Mesenchymal stem cell (in vitro differentiated cells and primary cell): ENCODE data around the gene LGR5.

ENCODE experiments used
- DNase-seq: peaks from one replicate; pipeline ENCODE4 v3.0.0-alpha.2; 2013
- H2AFZ ChIP-seq: one replicate; pipeline ENCODE4 v1.6.1; 2013; ENCODE audit warnings: low read depth, mild to moderate bottlenecking, control low read depth, inconsistent platforms, low read length, moderate library complexity
- H2AK5ac ChIP-seq: 2 replicates; pipeline ENCODE4 v1.6.1; 2013; ENCODE audit warnings: low read length, moderate library complexity, mild to moderate bottlenecking, inconsistent platforms; ENCODE audit not compliant: severe bottlenecking
- H2BK120ac ChIP-seq: one replicate; pipeline ENCODE4 v1.6.1; 2013; ENCODE audit warnings: low read depth, mild to moderate bottlenecking, inconsistent platforms, low read length, moderate library complexity
- H2BK12ac ChIP-seq, 2 experiments: one replicate each; pipeline ENCODE4 v1.6.1; 2013; ENCODE audit warnings: inconsistent platforms in 2 of 2, low read length in 2 of 2, mild to moderate bottlenecking in 2 of 2, moderate library complexity in 2 of 2, control low read depth in 1 of 2
- H2BK15ac ChIP-seq: one replicate; pipeline ENCODE4 v1.6.1; 2013; ENCODE audit warnings: mild to moderate bottlenecking, low read depth, inconsistent platforms; ENCODE audit not compliant: poor library complexity, severe bottlenecking
- H2BK5ac ChIP-seq: 2 replicates; pipeline ENCODE4 v1.6.1; 2013; ENCODE audit warnings: low read depth, mild to moderate bottlenecking, low read length, control low read depth, inconsistent platforms; ENCODE audit not compliant: poor library complexity, severe bottlenecking
- H3K14ac ChIP-seq, 2 experiments: one replicate each; pipeline ENCODE4 v1.6.1; 2013; ENCODE audit warnings: inconsistent platforms in 2 of 2, low read length in 2 of 2, control low read depth in 1 of 2, mild to moderate bottlenecking in 1 of 2, moderate library complexity in 1 of 2
- H3K18ac ChIP-seq, 2 experiments: one replicate each; pipeline ENCODE4 v1.6.1; 2013; ENCODE audit warnings: inconsistent platforms in 2 of 2, low read length in 2 of 2, control low read depth in 1 of 2, low read depth in 1 of 2, mild to moderate bottlenecking in 1 of 2
- H3K23ac ChIP-seq, 2 experiments: one replicate each; pipeline ENCODE4 v1.6.1; 2013; ENCODE audit warnings: inconsistent platforms in 2 of 2, low read length in 2 of 2, mild to moderate bottlenecking in 2 of 2, moderate library complexity in 2 of 2, control low read depth in 1 of 2
- H3K27ac ChIP-seq: 2 replicates; pipeline ENCODE4 v1.5.1; 2013; ENCODE audit warnings: mild to moderate bottlenecking, moderate library complexity, low read length, control low read depth, inconsistent platforms; ENCODE audit not compliant: poor library complexity, severe bottlenecking
- H3K27me3 ChIP-seq, 2 experiments: 2 replicates each; pipeline versions ENCODE4 v1.6.1 to v1.7.0; 2013; ENCODE audit warnings: low read length in 2 of 2, mild to moderate bottlenecking in 2 of 2, moderate library complexity in 2 of 2, control low read depth in 1 of 2, inconsistent platforms in 1 of 2; ENCODE audit not compliant: control insufficient read depth in 1 of 2, insufficient read depth in 1 of 2
- H3K36me3 ChIP-seq, 2 experiments: 2 replicates each; pipeline versions ENCODE4 v1.6.1 to v1.7.0; 2013; ENCODE audit warnings: low read length in 2 of 2, control low read depth in 1 of 2, inconsistent platforms in 1 of 2, low read depth in 1 of 2, mild to moderate bottlenecking in 1 of 2; ENCODE audit not compliant: insufficient read depth in 2 of 2, control insufficient read depth in 1 of 2
- H3K4ac ChIP-seq, 2 experiments: one replicate each; pipeline ENCODE4 v1.6.1; 2013; ENCODE audit warnings: inconsistent platforms in 2 of 2, low read length in 2 of 2, mild to moderate bottlenecking in 2 of 2, moderate library complexity in 2 of 2, control low read depth in 1 of 2, low read depth in 1 of 2
- H3K4me1 ChIP-seq: 2 replicates; pipeline ENCODE4 v1.6.1; 2013; ENCODE audit warnings: low read depth, low read length, control low read depth; ENCODE audit not compliant: control insufficient read depth, insufficient read depth
- H3K4me2 ChIP-seq: 2 replicates; pipeline ENCODE4 v1.6.1; 2013; ENCODE audit warnings: low read length, mild to moderate bottlenecking, inconsistent platforms; ENCODE audit not compliant: poor library complexity, severe bottlenecking
- H3K4me3 ChIP-seq, 2 experiments: 2 replicates each; pipeline versions ENCODE4 v1.5.1 to v1.7.0; 2013; ENCODE audit warnings: low read length in 2 of 2, mild to moderate bottlenecking in 2 of 2, control low read depth in 1 of 2, low read depth in 1 of 2; ENCODE audit not compliant: insufficient read depth in 1 of 2
- H3K79me1 ChIP-seq: replicated peaks from 2 replicates; pipeline ENCODE4 v1.6.1; 2013; ENCODE audit warnings: mild to moderate bottlenecking, control low read depth, low read length, inconsistent platforms; ENCODE audit not compliant: poor library complexity, severe bottlenecking
- H3K9ac ChIP-seq: 2 replicates; pipeline ENCODE4 v1.7.0; 2013; ENCODE audit warnings: mild to moderate bottlenecking, low read length, moderate library complexity
- H3K9me3 ChIP-seq: 2 replicates; pipeline ENCODE4 v1.7.0; 2013; ENCODE audit warnings: mild to moderate bottlenecking, low read length; ENCODE audit not compliant: control insufficient read depth
- H4K8ac ChIP-seq: one replicate; pipeline ENCODE4 v1.6.1; 2013; ENCODE audit warnings: inconsistent platforms, mild to moderate bottlenecking, low read length, moderate library complexity
- H4K91ac ChIP-seq: one replicate; pipeline ENCODE4 v1.6.1; 2013; ENCODE audit warnings: mild to moderate bottlenecking, low read length, inconsistent platforms
- WGBS: methylation state at CpG from one replicate; pipeline ENCODE4 v1.1.7; 2013; ENCODE audit warnings: mixed read lengths; 5-methylcytosine and 5-hydroxymethylcytosine counted together

Gene LGR5

GRCh38 chr12:71456316-71456715, 16.7 kb downstream of the LGR5 start:
- H3K79me1 ChIP-seq, result no peaks in the 10 kb centered on the region
- H3K4me3 ChIP-seq, result no peak overlapping the region
- H2AFZ ChIP-seq, result no peak overlapping the region
- no peak overlapping the region for H4K8ac ChIP-seq
- H3K9me3 ChIP-seq, result no peaks in the 10 kb centered on the region
- H3K23ac ChIP-seq, result no peak overlapping the region
- H3K4ac ChIP-seq, result no peak overlapping the region
- no peak overlapping the region for H2BK5ac ChIP-seq
- H2BK120ac ChIP-seq, result no peak overlapping the region
- no peak overlapping the region for H2AK5ac ChIP-seq
- no peak overlapping the region for H2BK12ac ChIP-seq
- H3K27me3 ChIP-seq, result peaks cover 0 to 19% of the 10 kb centered on the region in 2 experiments
- no peak for DNase-seq
- H2BK15ac ChIP-seq, result no peak overlapping the region
- no peak overlapping the region for H3K9ac ChIP-seq
- no peaks in the 10 kb centered on the region for H3K4me1 ChIP-seq
- no peak overlapping the region for H4K91ac ChIP-seq
- no peak overlapping the region for H3K14ac ChIP-seq
- H3K27ac ChIP-seq, result no peak overlapping the region
- 91% methylated on average over 2 of the region's 2 CpGs for WGBS
- no peak overlapping the region for H3K18ac ChIP-seq
- no peaks in the 10 kb centered on the region for H3K36me3 ChIP-seq
- no peak overlapping the region for H3K4me2 ChIP-seq

GRCh38 chr12:71456990-71457389, 17.4 kb downstream of the LGR5 start:
- H3K36me3 ChIP-seq, result no peaks in the 10 kb centered on the region
- H2AFZ ChIP-seq, result no peak overlapping the region
- H2AK5ac ChIP-seq, result no peak overlapping the region
- no peaks in the 10 kb centered on the region for H3K4me1 ChIP-seq
- no peak overlapping the region for H2BK5ac ChIP-seq
- H3K27me3 ChIP-seq, result peaks cover 0 to 13% of the 10 kb centered on the region in 2 experiments
- no peak overlapping the region for H3K4me2 ChIP-seq
- H3K23ac ChIP-seq, result no peak overlapping the region
- 89% methylated on average over 4 of the region's 4 CpGs for WGBS
- H3K9ac ChIP-seq, result no peak overlapping the region
- no peak overlapping the region for H2BK120ac ChIP-seq
- H2BK15ac ChIP-seq, result no peak overlapping the region
- H3K9me3 ChIP-seq, result no peaks in the 10 kb centered on the region
- H3K4me3 ChIP-seq, result no peak overlapping the region
- no peak overlapping the region for H3K14ac ChIP-seq
- H2BK12ac ChIP-seq, result no peak overlapping the region
- no peak overlapping the region for H3K18ac ChIP-seq
- no peaks in the 10 kb centered on the region for H3K79me1 ChIP-seq
- H4K8ac ChIP-seq, result no peak overlapping the region
- no peak overlapping the region for H4K91ac ChIP-seq
- DNase-seq, result no peak
- no peak overlapping the region for H3K4ac ChIP-seq
- H3K27ac ChIP-seq, result no peak overlapping the region

GRCh38 chr12:71460318-71460717, 20.7 kb downstream of the LGR5 start:
- WGBS, result 93% methylated on average over 3 of the region's 4 CpGs
- no peak overlapping the region for H2AFZ ChIP-seq
- H3K9me3 ChIP-seq, result no peaks in the 10 kb centered on the region
- DNase-seq, result no peak
- no peak overlapping the region for H3K23ac ChIP-seq
- H3K4me3 ChIP-seq, result no peak overlapping the region
- no peaks in the 10 kb centered on the region for H3K36me3 ChIP-seq
- no peaks in the 10 kb centered on the region for H3K27me3 ChIP-seq
- H2AK5ac ChIP-seq, result no peak overlapping the region
- no peak overlapping the region for H4K91ac ChIP-seq
- no peak overlapping the region for H3K9ac ChIP-seq
- H3K27ac ChIP-seq, result no peak overlapping the region
- H3K4me2 ChIP-seq, result no peak overlapping the region
- H4K8ac ChIP-seq, result no peak overlapping the region
- no peak overlapping the region for H3K4ac ChIP-seq
- no peaks in the 10 kb centered on the region for H3K79me1 ChIP-seq
- no peak overlapping the region for H2BK12ac ChIP-seq
- no peak overlapping the region for H3K14ac ChIP-seq
- no peak overlapping the region for H2BK5ac ChIP-seq
- no peak overlapping the region for H2BK120ac ChIP-seq
- H3K4me1 ChIP-seq, result no peaks in the 10 kb centered on the region
- H3K18ac ChIP-seq, result no peak overlapping the region
- no peak overlapping the region for H2BK15ac ChIP-seq

GRCh38 chr12:71460850-71461609, 21.4 kb downstream of the LGR5 start:
- no peaks in the 10 kb centered on the region for H3K79me1 ChIP-seq
- H3K27me3 ChIP-seq, result no peaks in the 10 kb centered on the region
- no peak overlapping the region for H3K27ac ChIP-seq
- DNase-seq, result no peak
- peak overlapping the region in 1 of 2 experiments; percentile 38 for H2BK12ac ChIP-seq
- no peak overlapping the region for H3K4me2 ChIP-seq
- no peak overlapping the region for H3K18ac ChIP-seq
- H3K9ac ChIP-seq, result no peak overlapping the region
- no peaks in the 10 kb centered on the region for H3K4me1 ChIP-seq
- no peak overlapping the region for H4K91ac ChIP-seq
- no peak overlapping the region for H2BK15ac ChIP-seq
- H3K4ac ChIP-seq, result no peak overlapping the region
- no peak overlapping the region for H2BK5ac ChIP-seq
- H3K4me3 ChIP-seq, result no peak overlapping the region
- H3K14ac ChIP-seq, result no peak overlapping the region
- no CpG with 5 or more reads among the region's 1 CpG for WGBS
- no peak overlapping the region for H2BK120ac ChIP-seq
- H3K23ac ChIP-seq, result no peak overlapping the region
- no peaks in the 10 kb centered on the region for H3K9me3 ChIP-seq
- no peak overlapping the region for H2AK5ac ChIP-seq
- H2AFZ ChIP-seq, result no peak overlapping the region
- H3K36me3 ChIP-seq, result no peaks in the 10 kb centered on the region
- H4K8ac ChIP-seq, result no peak overlapping the region
